DMS 273 (cell line): Measurements from ENCODE around the gene SERP1.

Experiments
- DNase-seq: peaks from one replicate; lab custom pipeline; 2025; ENCODE audit not compliant: unreplicated experiment; lab: John Stamatoyannopoulos, UW

SERP1 gene

DNA sequence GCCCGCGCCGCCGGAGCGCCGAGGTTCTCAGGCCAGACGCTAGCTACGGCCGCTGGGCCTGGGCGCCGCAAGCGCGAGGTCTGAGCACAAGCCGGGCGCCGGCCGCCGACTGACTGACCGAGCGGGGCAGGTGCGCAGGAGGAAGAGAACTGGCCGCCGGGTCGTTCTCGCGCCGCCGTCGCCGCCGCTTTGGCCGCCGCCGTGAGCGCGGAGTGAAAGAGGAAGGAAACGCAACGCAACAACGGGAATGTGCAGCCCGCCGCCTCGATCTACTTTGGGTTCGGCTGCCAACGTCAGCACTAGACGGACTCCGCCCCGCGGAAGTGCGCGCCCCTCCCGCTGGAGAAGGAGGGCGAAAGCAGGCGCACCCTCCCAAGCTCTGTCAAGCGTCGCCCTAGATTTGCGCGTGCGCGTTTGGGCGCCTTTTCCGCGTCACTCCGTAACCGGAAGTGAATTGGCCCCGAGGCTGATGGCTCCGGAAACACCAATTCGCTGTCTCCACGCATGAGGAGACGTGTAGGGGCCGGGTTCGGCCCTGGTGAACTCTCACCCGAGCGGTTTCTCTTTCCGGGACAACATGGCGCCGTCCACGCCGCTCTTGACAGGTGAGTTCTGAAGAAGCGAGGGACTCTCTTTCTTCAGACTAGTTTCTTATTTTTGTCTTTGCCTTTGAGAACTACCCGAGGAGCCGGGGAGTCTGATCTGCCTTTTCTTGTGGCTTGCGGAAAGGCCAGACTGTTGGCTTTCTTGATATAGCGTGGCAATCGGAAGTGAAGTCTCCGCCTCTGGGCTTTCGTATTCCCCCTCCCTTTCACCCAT, at the start of gene SERP1, which contains the start of gene EIF2A:
Gene SERP1 (minus strand): TSS at position 271 of the 819 bp plus-strand sequence. CDS start 361 bp downstream, outside the sequence.
Gene EIF2A (plus strand): TSS at position 562 of the 819 bp plus-strand sequence. CDS start 16 bp downstream, at position 578.
- DNase-seq: peak; percentile 100

DNA sequence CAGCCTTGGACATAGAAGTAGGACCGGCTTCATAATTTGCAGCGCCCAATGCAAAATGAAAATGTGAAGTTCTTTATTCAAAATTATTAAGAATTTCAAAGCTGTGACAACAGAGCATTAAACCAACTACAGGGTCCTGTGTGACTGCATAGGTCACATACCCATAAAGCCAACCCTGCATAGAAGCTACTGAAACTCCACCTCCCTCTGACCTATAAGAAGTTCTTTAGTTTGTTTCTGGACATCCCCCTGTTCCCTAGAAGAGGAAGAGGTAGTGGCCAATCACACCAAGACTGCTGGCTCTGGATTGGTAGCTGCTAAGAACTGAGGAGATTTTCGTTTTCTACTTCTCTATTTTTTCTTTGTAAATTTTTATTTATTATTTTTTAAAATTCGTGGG, 47.9 kb upstream of the SERP1 start:
- DNase-seq: no peak

DNA sequence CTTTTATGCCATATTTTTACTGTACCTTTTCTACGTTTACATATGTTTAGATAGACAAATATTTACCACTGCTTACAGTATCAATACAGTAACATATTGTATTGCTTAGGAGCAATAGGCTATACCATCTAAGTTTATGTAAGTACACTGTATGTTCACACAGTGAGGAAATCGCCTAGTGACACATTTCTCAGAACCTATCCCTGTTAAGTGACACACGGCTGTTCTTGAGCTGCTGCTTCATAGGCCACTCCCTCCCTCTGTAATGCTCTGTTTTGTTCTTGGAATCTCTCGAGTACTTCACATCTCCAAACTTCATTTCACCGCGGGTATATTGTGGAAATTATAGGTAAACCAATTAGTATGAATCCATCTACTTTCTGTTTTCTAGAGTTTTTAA, 43.5 kb upstream of the SERP1 start:
- DNase-seq: no peak

DNA sequence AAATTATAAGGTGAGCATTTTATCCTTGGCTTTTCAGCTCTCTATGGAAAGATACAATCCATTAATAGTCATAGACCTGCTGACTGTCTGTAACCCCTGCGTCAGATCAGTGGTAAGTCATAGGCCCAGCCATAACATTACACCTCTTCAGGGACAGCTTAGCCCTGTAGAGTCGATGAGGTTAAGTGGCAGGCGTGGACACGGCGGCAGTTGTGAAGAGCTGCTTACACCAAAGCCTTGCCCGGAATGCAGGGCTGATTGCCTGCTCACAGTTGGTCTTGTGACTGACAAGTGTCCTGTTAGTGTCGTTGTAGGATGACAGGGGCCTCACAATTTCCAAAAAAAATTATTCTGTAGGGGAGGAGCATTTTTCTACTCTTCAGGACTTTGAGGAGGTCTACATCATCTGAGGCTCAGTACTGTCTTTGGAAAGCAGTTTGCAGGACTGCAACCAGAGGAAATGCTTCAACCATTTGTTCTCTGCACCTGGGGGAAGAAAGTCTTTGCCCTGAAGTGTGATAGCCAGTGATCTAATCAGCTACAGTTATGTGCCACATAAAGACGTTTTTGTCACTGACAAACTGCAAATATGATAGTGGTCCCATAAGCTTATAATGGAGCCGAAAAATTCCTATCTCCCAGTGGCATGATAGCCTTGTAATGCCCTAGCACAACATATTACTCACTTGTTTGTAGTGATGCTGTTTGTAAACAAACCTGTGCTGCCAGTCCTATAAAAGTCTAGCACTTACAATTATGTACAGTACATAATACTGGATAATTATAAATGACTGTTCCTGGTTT, 41.9 kb upstream of the SERP1 start:
- DNase-seq: no peak

DNA sequence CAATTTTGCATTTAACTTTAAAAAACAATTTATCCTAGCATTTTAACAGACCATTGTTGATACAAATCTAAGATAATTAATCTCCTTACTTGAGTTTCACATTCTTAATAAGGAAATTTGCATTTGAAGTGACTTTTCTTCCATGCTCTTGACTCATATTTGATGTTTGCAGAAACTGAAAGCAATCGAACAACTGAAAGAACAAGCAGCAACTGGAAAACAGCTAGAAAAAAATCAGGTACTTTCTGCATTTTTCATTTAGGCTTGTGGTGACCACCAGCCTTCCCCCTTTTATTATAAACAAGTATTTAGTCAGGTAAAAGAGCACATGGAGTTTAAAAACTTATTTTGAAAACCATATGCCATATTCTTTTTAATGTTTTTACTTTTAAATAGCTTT, 36.7 kb upstream of the SERP1 start:
- no peak for DNase-seq

DNA sequence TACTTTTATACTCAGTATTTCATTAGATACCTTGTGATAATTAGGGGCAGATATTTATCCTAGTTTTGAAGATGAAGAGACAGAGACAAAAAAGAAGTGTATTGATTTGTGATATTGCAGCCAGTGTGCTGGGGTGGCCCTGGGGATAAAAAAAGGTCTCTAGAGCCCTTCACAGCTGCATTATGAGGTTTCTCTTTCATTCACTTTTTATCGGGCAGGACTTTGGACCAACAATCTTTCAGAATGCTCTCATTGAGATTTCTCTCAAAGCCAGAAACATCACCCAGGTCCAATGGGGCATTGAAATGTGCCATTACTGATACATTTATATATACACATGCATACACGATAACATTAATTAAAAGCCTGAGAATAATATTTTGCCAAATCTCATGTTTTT, 36.3 kb upstream of the SERP1 start:
- DNase-seq: no peak

DNA sequence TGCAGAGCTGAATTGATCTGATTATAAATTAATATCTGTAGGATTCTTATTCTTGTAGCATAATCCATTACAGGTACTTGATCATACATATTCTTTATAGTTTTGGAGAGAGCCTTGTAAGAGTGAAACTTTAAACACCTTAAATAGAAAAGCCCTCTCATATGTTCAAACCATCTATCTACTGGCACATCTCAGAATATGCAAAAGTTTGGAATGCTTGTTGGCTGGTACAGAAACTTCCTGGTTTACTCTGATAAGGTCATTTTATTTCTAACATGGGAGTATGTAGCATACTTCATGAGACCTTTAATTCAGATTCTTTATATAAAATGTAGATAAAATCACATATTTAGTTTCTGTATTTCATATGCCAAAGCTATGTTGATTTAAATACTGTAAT, 34.9 kb upstream of the SERP1 start:
- no peak for DNase-seq

DNA sequence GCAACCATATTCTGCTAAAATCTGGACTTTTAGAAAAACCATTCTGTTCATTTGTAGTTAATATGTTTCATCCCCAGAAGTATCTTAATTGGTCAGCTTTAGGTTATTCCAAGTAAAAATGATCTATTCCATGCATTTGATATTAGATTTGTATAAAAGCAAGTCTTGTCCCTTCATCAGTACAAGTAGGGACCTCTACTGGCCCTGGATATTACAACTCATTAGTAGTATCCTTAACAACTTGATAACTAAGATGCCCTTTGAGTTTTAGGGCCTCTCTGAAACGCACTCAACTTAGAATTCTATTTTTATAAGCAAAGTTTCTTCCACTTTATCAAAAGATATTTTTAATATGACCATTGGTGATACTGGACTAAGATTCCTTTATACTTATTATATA, 31.6 kb upstream of the SERP1 start:
- peak; percentile 28 for DNase-seq

DNA sequence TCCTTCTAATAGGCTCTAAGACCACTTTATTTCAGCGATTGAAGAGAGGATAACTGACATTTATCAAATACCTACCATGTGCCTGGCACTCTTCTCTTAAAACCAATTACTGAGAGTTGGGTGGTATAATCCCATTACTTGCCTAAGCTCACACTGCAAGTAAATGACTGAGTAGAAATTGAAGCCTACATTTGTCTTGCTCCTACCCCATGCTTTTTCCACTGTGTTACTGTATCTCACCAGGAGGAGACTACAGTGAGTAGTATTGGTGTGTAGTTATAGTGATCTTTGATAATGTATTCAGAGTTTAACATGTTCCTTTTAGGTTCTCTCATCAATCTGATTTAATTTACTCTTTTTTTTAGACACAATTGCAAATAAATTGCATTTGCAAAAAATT, 21.0 kb upstream of the SERP1 start:
- no peak for DNase-seq

DNA sequence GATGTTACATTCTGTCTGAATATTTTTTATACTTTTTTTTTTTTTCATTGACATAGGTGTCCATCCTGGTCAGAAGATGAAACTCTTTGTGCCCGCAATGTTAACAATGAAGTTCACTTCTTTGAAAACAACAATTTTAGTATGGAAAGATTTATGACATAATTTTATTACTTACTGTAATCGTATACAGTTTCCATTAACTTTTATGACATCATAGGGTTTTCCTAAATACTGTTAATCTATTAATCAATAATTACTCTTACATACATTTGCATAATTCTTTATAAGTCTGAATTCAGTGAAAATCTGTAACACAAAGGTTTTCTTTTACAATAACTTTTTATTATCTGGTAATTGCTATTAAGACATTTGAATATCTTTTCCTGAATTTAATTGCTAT, 17.9 kb upstream of the SERP1 start:
- no peak for DNase-seq

DNA sequence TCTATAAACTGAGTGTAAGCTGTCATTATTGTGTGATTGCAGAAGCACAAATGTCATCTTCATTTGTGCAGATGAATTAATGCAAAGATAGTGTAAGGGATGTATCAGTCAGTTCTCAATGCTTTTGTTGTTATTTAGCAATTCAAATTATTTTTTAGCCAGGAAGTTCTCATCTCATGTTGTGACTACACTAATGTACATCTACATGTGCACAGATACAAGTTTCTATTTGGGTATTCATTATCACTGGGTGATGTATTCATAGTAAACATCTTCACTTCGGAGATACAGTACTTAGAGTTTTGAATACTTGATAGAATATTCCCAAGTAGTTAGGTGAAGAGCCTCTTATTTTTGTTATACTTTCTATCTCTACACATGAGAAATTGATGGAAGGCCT, 11.4 kb upstream of the SERP1 start:
- no peak for DNase-seq

DNA sequence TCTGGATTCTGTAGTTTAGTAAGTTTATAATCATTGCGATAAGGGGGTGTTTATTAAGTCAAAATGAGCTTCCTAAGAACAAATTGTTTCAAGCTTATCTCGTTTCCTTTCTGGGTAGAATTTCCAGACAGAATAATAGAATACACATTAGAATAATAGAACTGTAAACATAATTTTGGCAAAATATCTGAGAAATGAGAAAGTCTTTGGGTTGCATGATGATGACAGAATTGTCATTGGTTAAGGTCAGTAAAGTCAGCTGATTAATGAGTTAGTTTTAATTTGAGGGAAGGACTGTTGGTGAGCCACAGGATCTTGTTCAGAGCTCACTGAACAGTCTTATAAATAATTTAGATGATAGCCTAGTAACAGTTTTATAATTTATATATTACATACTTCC, 10.5 kb upstream of the SERP1 start:
- no peak for DNase-seq

DNA sequence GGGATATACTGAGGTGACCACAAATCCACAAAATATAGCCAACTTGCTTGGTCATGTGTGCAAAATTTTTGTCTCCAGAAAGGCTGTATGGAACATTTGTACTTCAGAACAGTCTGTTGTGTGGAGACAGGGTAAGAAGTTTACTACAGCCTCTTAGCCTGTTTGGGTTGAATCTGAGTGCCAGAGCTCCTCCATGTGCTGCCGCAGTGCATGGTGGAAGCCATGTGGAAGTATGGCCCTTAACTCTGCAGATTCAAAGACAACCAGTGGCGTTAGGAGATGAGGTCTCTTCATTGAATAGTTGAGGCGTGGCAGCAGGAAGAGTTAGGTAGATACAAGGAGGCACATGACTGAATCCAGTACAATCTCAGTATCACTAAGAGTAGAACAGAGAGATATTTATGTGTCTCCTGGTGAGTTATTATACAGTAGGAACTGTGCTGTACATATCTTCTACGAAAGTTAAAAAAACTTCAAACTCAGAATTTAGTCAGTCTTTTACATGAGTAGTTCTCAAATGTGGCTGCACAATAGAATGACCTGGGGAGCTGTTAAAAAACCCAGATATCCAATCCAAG, 9.7 kb upstream of the SERP1 start:
- DNase-seq: no peak

DNA sequence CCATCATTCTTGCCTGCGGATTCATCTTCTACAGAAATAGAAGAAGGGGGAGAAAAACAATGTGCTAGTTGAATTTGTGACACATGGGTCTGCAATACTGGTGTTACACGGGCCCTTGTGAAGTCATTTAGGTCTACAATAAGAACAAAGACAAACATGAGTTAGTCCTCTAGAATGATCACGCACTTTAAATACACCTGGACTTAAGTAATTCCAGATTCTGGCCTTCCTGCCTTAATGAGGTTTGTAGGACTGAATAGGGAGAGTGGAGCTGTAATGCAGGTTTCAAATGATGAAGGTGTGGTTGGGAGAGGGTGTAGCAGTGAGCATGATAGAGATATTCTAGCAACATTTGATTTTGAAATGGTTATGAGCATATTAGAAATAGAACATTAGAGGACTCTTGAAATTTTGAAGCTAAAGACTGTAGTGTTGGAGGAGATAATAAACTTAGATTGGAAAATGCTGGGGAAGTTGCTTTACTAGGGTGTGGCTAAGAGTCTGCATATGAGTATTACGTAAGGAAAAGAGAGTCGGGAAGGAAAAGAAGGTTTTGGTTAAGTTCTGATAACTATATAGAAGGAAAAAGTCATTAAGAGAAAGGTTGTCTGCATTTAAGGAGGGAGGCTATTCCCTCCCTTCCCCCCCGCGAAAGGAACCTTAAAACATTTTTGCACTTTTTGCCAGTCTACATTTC, 897 bp upstream of the SERP1 start:
- DNase-seq: no peak

DNA sequence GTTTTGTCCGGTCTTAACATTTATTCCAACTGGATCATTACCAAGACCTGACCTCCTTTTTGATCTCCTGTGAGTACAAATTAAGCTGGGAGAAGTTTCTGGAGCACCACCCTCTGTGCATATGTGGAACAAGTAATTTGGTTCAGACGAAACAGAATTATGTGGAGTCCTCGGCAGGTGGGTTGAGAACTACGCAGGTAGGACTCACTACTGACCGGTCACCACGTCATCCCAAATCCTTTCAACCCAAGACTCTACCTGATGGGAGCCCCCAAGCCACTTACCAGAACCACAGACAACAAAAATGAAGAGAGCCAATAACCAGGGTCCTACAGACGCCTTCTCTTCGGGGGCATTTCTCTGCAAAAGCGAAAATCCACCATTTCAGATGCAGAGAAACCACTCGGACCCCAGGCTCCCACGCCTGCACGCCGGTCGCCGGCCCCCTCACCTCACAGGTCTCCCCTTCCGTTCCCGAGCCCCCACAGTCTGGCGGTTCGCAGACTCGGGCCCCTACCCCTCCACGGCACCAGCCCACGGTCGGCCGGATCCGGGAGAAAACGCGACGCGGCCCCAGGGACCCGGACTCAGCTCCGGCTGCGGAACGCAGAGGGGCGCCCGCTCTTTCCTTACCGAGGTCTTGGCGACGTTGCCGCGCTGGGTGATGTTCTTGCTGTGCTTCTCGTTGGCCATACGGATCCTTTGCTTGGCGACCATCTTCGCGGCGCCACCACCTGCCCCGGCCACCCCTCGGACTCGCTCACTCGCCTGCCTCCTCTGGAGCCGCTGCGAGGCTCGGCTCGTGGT, 674 bp downstream of the SERP1 start:
- DNase-seq: peak; percentile 82

DNA sequence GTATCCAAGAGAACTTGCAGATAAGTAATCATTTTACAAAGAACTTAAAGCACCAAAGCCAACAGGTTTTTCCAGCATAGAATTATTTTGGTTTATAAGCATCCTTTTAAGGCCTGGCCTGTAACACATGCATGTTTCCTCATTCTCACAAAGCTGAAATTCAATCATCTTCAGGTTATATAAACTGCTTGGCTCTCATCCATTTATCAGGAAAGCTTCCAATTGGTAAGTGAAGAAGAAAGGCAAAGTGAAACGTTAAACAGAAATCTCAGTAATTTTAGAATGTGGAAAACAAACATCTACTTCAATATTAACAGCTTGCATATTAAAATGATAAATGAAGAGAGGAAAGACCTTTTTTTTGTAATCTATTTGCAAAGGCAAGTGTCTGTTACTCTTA, 1.6 kb downstream of the SERP1 start:
- peak; percentile 44 for DNase-seq

DNA sequence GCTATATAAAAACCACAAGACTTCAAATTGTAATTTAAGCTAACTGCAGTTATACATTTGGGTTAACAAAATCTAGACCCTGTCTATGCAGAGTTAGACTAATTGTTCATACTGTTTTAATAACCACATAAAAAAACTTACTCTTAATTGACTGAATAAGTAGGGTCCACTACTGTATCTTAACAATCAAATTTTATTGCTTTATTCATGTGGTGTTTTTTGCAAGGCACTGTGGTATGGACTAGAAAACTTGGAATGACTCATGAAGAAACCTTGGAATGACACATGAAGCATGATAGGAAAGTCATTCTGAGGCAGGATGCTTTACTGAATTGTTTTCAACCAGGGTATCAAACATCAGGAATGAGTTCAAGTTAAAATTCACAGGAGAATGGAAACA, 2.3 kb downstream of the SERP1 start:
- no peak for DNase-seq

DNA sequence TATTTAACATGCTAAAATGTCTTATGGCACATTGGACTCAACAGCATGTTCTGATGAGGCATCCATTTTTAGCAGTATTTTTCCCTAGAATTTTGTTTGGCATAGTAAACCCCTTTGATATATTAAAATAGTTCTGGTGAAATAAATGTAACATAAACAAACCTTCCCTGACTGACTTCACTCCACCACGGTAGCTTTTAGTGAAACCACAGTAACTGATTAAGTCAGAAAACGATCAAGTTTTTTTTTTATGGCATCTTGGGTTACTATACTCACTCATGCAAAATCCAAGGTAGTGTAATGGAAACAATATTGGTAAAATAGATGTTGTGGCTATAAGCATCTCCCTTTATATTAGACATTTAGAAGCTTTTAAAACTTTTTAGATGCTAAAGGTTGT, 2.8 kb downstream of the SERP1 start:
- no peak for DNase-seq

DNA sequence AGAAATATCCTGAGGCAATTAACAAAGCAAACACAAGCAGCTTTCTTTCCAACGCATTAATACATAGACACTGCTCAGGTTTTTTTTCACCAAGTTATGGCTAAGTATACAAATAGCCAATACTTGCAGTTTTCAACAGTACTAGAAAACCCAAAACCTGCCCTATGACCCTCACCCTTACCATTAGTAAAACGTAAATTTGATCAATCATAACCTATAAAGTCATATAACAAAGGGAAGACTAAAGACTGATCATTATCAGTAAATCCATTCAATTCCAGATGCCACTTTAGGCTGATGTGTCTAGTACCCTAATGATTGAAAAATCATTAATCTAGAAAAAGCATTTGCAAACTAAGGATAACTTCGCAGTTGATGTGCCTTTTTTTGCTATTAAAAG, 3.2 kb downstream of the SERP1 start:
- DNase-seq: no peak

DNA sequence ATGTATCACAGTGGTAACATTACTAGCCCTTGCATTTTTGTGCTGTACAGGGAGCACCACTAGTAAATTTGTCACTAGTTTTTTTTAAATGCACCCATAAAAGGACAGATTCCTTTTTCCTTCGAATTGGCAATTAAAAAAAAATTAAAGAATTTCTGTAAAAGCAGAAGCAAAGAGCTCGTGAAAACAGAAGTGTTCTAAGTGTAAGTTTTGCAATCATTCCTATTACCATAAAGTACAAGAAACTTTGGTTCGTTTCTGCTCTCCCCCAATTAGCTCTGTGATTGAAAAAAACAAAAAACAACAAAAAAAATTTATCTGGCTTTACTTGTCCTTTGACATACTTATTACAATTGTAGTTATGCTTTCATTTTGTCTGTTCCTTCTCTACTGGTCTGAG, 5.3 kb downstream of the SERP1 start:
- DNase-seq: no peak
